WTC11 (cell line): ENCODE measurements around the gene S1PR3. TPM values are rescaled to one million over a fixed set of nuclear protein-coding genes. Genes with fewer than 3 reads are reported as not detected.

Source experiments
- ATAC-seq: fragments of 200-7000 bp; cut with Tn5 transposase; 2 replicates; pipeline ENCODE4 v1.10.0; 2021; ENCODE audit warnings: mild to moderate bottlenecking, moderate library complexity
- Bru-seq: library from RNA; stranded (reverse); fragments of 400-500 nt; gene quantifications from one replicate; lab custom pipeline; 2021; lab: Mats Ljungman, UMichigan
- CTCF ChIA-PET: fragments of 300-600 bp; sonication (Branson Sonifier 250); formaldehyde crosslinking; loops from one replicate; lab custom pipeline; 2021; ENCODE audit warnings: antibody characterized with exemption; lab: Charles Lee
- POLR2A ChIA-PET: fragments of 350-600 bp; sonication (Branson Sonifier 250); formaldehyde crosslinking; loops from one replicate; lab custom pipeline; 2021; ENCODE audit warnings: antibody characterized with exemption; lab: Charles Lee
- DNase-seq: peaks from one replicate; pipeline ENCODE4 v3.0.0; 2021; ENCODE audit warnings: low spot score
- H3K27ac Mint-ChIP-seq: 2 replicates; pipeline ENCODE4 v1.8.0; 2021; ENCODE audit warnings: mixed read lengths
- H3K27me3 Mint-ChIP-seq: 2 replicates; pipeline ENCODE4 v1.8.0; 2021; ENCODE audit warnings: low read depth, mild to moderate bottlenecking, moderate library complexity, mixed read lengths
- H3K36me3 Mint-ChIP-seq: 2 replicates; pipeline ENCODE4 v1.8.0; 2021; ENCODE audit warnings: mixed read lengths
- H3K4me1 Mint-ChIP-seq: 2 replicates; pipeline ENCODE4 v1.8.0; 2022; ENCODE audit warnings: mixed read lengths
- H3K4me3 Mint-ChIP-seq: 2 replicates; pipeline ENCODE4 v1.8.0; 2021; ENCODE audit warnings: mild to moderate bottlenecking, moderate library complexity, mixed read lengths
- H3K9me3 Mint-ChIP-seq: 2 replicates; pipeline ENCODE4 v1.8.0; 2021; ENCODE audit warnings: mixed read lengths
- AR ChIP-seq: fragments of 250-450 bp; sonication (Bioruptor Pico); IDR thresholded peaks from 2 replicates; pipeline ENCODE4 v1.9.0; 2021; ENCODE audit warnings: mild to moderate bottlenecking
- ARID4B ChIP-seq: sonication (generic); formaldehyde crosslinking; IDR thresholded peaks from 2 replicates; pipeline ENCODE4 v1.8.0; 2023; ENCODE audit warnings: missing genetic modification reagents, mild to moderate bottlenecking, borderline replicate concordance
- ATF6 ChIP-seq: sonication (generic); formaldehyde crosslinking; IDR thresholded peaks from 2 replicates; pipeline ENCODE4 v1.8.1; 2023; ENCODE audit warnings: mild to moderate bottlenecking, missing genetic modification reagents
- CDX4 ChIP-seq: fragments of 250-450 bp; sonication (Bioruptor Pico); IDR thresholded peaks from 2 replicates; pipeline ENCODE4 v1.9.0; 2021; ENCODE audit warnings: moderate library complexity, mild to moderate bottlenecking, inconsistent platforms, borderline replicate concordance
- E2F5 ChIP-seq: sonication (generic); formaldehyde crosslinking; IDR thresholded peaks from 2 replicates; pipeline ENCODE4 v1.8.1; 2022; ENCODE audit warnings: mild to moderate bottlenecking, moderate library complexity, missing genetic modification reagents
- ESRRA ChIP-seq: sonication (generic); formaldehyde crosslinking; IDR thresholded peaks from 2 replicates; pipeline ENCODE4 v1.8.1; 2022; ENCODE audit warnings: mild to moderate bottlenecking, missing genetic modification reagents, borderline replicate concordance
- FOXJ3 ChIP-seq: sonication (generic); formaldehyde crosslinking; IDR thresholded peaks from 2 replicates; pipeline ENCODE4 v1.9.0; 2021; ENCODE audit warnings: missing genetic modification reagents, mild to moderate bottlenecking, borderline replicate concordance
- FOXP1 ChIP-seq: sonication (generic); formaldehyde crosslinking; IDR thresholded peaks from 2 replicates; pipeline ENCODE4 v1.8.0; 2022; ENCODE audit warnings: missing genetic modification reagents, mild to moderate bottlenecking, moderate library complexity, borderline replicate concordance
- IRF1 ChIP-seq: sonication (generic); formaldehyde crosslinking; IDR thresholded peaks from 2 replicates; pipeline ENCODE4 v1.8.0; 2023; ENCODE audit warnings: missing genetic modification reagents
- MAX ChIP-seq: sonication (generic); formaldehyde crosslinking; IDR thresholded peaks from 2 replicates; pipeline ENCODE4 v1.8.0; 2022; ENCODE audit warnings: mild to moderate bottlenecking, missing genetic modification reagents
- MLX ChIP-seq: sonication (generic); formaldehyde crosslinking; IDR thresholded peaks from 2 replicates; pipeline ENCODE4 v1.8.1; 2023; ENCODE audit warnings: mild to moderate bottlenecking, missing genetic modification reagents, moderate library complexity
- NFATC4 ChIP-seq: fragments of 250-450 bp; sonication (Bioruptor Pico); IDR thresholded peaks from 2 replicates; pipeline ENCODE4 v1.9.0; 2021; ENCODE audit warnings: mild to moderate bottlenecking
- SMAD3 ChIP-seq: sonication (generic); formaldehyde crosslinking; IDR thresholded peaks from 2 replicates; pipeline ENCODE4 v1.8.0; 2022; ENCODE audit warnings: missing genetic modification reagents, mild to moderate bottlenecking, borderline replicate concordance
- SMAD4 ChIP-seq: sonication (generic); formaldehyde crosslinking; IDR thresholded peaks from 2 replicates; pipeline ENCODE4 v1.8.0; 2022; ENCODE audit warnings: mild to moderate bottlenecking, missing genetic modification reagents
- SP1 ChIP-seq: sonication (generic); formaldehyde crosslinking; conservative IDR thresholded peaks from 2 replicates; pipeline ENCODE4 v1.8.1; 2022; ENCODE audit warnings: missing genetic modification reagents
- ZNF121 ChIP-seq: sonication (generic); formaldehyde crosslinking; IDR thresholded peaks from 2 replicates; pipeline ENCODE4 v1.8.0; 2023; ENCODE audit warnings: missing genetic modification reagents
- ZNF138 ChIP-seq: sonication (generic); formaldehyde crosslinking; conservative IDR thresholded peaks from 2 replicates; pipeline ENCODE4 v1.8.1; 2022; ENCODE audit warnings: mild to moderate bottlenecking, moderate library complexity, missing genetic modification reagents
- ZNF219 ChIP-seq: sonication (generic); formaldehyde crosslinking; IDR thresholded peaks from 2 replicates; pipeline ENCODE4 v1.8.0; 2023; ENCODE audit warnings: missing genetic modification reagents, mild to moderate bottlenecking, borderline replicate concordance
- ZNF232 ChIP-seq: sonication (generic); formaldehyde crosslinking; IDR thresholded peaks from 2 replicates; pipeline ENCODE4 v1.8.0; 2022; ENCODE audit warnings: mild to moderate bottlenecking, missing genetic modification reagents
- long read RNA-seq, 3 experiments: library from RNA in 1 of 3; library from capped mRNA in 1 of 3; library from polyadenylated mRNA in 1 of 3; unstranded in 2 of 3; stranded (forward) in 1 of 3; transcript quantifications; one replicate each; pipeline ENCODE4 v2.0.0, GENCODE V29; 2021
- total RNA-seq: library from RNA; stranded (reverse); gene quantifications from 3 replicates; pipeline ENCODE4 v1.2.3, GENCODE V29; 2021

S1PR3 gene
- total RNA-seq (5.9 to 7.1 TPM (median 6.3 TPM) in 3 replicates), Bru-seq, nascent RNA (percentile 74 among the genes with signal in this experiment)
- long read RNA-seq, experiment 1, full-length matches to known transcripts, result 21 of 21 reads
- long read RNA-seq, experiment 1, partial matches to known transcripts, result 0 of 21 reads
- long read RNA-seq, experiment 1, other reads (novel, unspliced or antisense), result 0 of 21 reads
- long read RNA-seq, experiment 2, full-length matches to known transcripts, result 11 of 11 reads
- long read RNA-seq, experiment 2, partial matches to known transcripts, result 0 of 11 reads
- long read RNA-seq, experiment 2, other reads (novel, unspliced or antisense), result 0 of 11 reads
- long read RNA-seq, experiment 3, result 0 reads

- ATAC-seq, result peak; percentile 62
- peak within 1 kb of the TSS; percentile 91 for H3K4me3 Mint-ChIP-seq
- peaks cover 34% of the 10 kb centered on the region for H3K4me1 Mint-ChIP-seq
- DNase-seq, result peak; percentile 78
- ChIA-PET POLR2A (interaction anchor here (1.0 kb wide), 1 partner anchor 327 kb away, joined by 3 read pairs; the partner anchor contains the start of gene SECISBP2), CTCF (interaction anchor here (0.9 to 2.6 kb wide), 7 partner anchors 10 to 401 kb away, joined by 3 to 13 read pairs (median 3); no protein-coding TSS in a partner anchor)
- H3K27me3 Mint-ChIP-seq, result peaks cover 18% of the 10 kb centered on the region
- 0 out of 2 replicates have a peak, but pooled peaks cover 2% of the 10 kb centered on the region for H3K36me3 Mint-ChIP-seq
- peaks cover 5% of the 10 kb centered on the region for H3K9me3 Mint-ChIP-seq
- 0 out of 2 replicates have a peak within 1 kb of the TSS, but pooled peaks have one; percentile 36 for H3K27ac Mint-ChIP-seq
- TF ChIP-seq MLX (CRISPR knock-in tag), result no peak
- TF ChIP-seq ARID4B (CRISPR knock-in tag), result peak; percentile 19; the same call in 1 of the 2 replicates
- TF ChIP-seq MAX (CRISPR knock-in tag), result peak; percentile 39; the same call in 1 of the 2 replicates
- peak; percentile 70 for TF ChIP-seq SP1 (CRISPR knock-in tag)
- no peak for TF ChIP-seq IRF1 (CRISPR knock-in tag)
- TF ChIP-seq ZNF121 (CRISPR knock-in tag), result no peak
- TF ChIP-seq NFATC4, result no peak
- TF ChIP-seq ZNF219 (CRISPR knock-in tag), result peak; percentile 66; the same call in 1 of the 2 replicates
- TF ChIP-seq ATF6 (CRISPR knock-in tag), result no peak
- TF ChIP-seq AR, result no peak
- 0 out of 2 replicates have a peak, but pooled peaks have one; percentile 33 for TF ChIP-seq FOXP1 (CRISPR knock-in tag)
- TF ChIP-seq E2F5 (CRISPR knock-in tag), result no peak
- TF ChIP-seq SMAD4 (CRISPR knock-in tag), result no peak
- TF ChIP-seq ESRRA (CRISPR knock-in tag), result no peak
- no peak for TF ChIP-seq FOXJ3 (CRISPR knock-in tag)
- no peak; the same call in 1 of the 2 replicates for TF ChIP-seq SMAD3 (CRISPR knock-in tag)
- TF ChIP-seq ZNF232 (CRISPR knock-in tag), result peak; percentile 47; the same call in 1 of the 2 replicates
- no peak for TF ChIP-seq ZNF138 (CRISPR knock-in tag)
- TF ChIP-seq CDX4 (CRISPR knock-in tag), result no peak
Measured at GRCh38 chr9:88991066-88992034, at the start of gene S1PR3. Gene S1PR3, plus strand, starts transcription at chr9:88991468. Its CDS starts 9,733 bp downstream, at chr9:89001201.
